HepG2 (cell line): ENCODE data around the gene ASNS. TPM values are rescaled to one million over a fixed set of nuclear protein-coding genes. Genes with fewer than 3 reads are reported as not detected.

Source experiments
- CENPX ChIP-seq: sonication (generic); formaldehyde crosslinking; IDR thresholded peaks from 2 replicates; pipeline ENCODE4 v1.9.0; 2021; ENCODE audit warnings: mild to moderate bottlenecking, missing genetic modification reagents, moderate library complexity
- DZIP1 ChIP-seq: sonication (generic); formaldehyde crosslinking; IDR thresholded peaks from 2 replicates; pipeline ENCODE4 v1.5.0; 2020; ENCODE audit warnings: mild to moderate bottlenecking, missing genetic modification reagents
- FOXK1 ChIP-seq: sonication (generic); formaldehyde crosslinking; IDR thresholded peaks from 2 replicates; pipeline ENCODE4 v1.4.0; 2020; ENCODE audit warnings: low read depth, missing genetic modification reagents, borderline replicate concordance
- FOXM1 ChIP-seq: sonication (generic); formaldehyde crosslinking; IDR thresholded peaks from 2 replicates; pipeline ENCODE4 v1.5.0; 2020; ENCODE audit warnings: missing genetic modification reagents
- FOXP1 ChIP-seq, 2 experiments: fragments of 450-650 bp in 1 of 2; IDR thresholded peaks; 2 replicates each; pipeline ENCODE4 v1.6.1; 2017 to 2018; ENCODE audit warnings: antibody characterized with exemption in 1 of 2
- GATA4 ChIP-seq: sonication (generic); IDR thresholded peaks from 2 replicates; pipeline ENCODE4 v1.6.1; 2016; ENCODE audit warnings: antibody characterized with exemption, low read depth, borderline replicate concordance
- GATAD1 ChIP-seq: IDR thresholded peaks from 2 replicates; pipeline ENCODE4 v1.6.1; 2016; ENCODE audit warnings: missing genetic modification reagents, missing compliant biosample characterization
- GTF3A ChIP-seq: sonication (generic); formaldehyde crosslinking; conservative IDR thresholded peaks from 2 replicates; pipeline ENCODE4 v1.4.0; 2020; ENCODE audit warnings: mild to moderate bottlenecking, missing genetic modification reagents
- MZF1 ChIP-seq: sonication (generic); formaldehyde crosslinking; IDR thresholded peaks from 2 replicates; pipeline ENCODE4 v1.8.1; 2023; ENCODE audit warnings: mild to moderate bottlenecking, missing genetic modification reagents, borderline replicate concordance
- RBM39 ChIP-seq: fragments of 200-400 bp; formaldehyde crosslinking; IDR thresholded peaks from one replicate; pipeline ENCODE4 v1.6.1; 2018; ENCODE audit warnings: antibody characterized with exemption, mild to moderate bottlenecking, low read depth, low read length; ENCODE audit not compliant: poor library complexity, severe bottlenecking
- RELA ChIP-seq: sonication (generic); formaldehyde crosslinking; IDR thresholded peaks from 2 replicates; pipeline ENCODE4 v1.4.0; 2020; ENCODE audit warnings: missing genetic modification reagents
- SOX6 ChIP-seq, 2 experiments: fragments of 450-650 bp in 1 of 2; sonication (generic) in 1 of 2; formaldehyde crosslinking in 1 of 2; IDR thresholded peaks; 2 replicates each; pipeline versions ENCODE4 v1.4.0 to v1.6.1; 2017 to 2020; ENCODE audit warnings: antibody characterized with exemption in 1 of 2, mild to moderate bottlenecking in 1 of 2, missing genetic modification reagents in 1 of 2
- SP1 ChIP-seq, 2 experiments: fragments of 450-650 bp in 1 of 2; sonication (generic) in 1 of 2; formaldehyde crosslinking in 1 of 2; IDR thresholded peaks; 2 replicates each; pipeline versions ENCODE4 v1.4.0 to v1.6.1; 2016 to 2020; ENCODE audit warnings: missing genetic modification reagents in 1 of 2
- SRY ChIP-seq: sonication (generic); formaldehyde crosslinking; IDR thresholded peaks from 2 replicates; pipeline ENCODE4 v1.8.0; 2022; ENCODE audit warnings: mild to moderate bottlenecking, missing genetic modification reagents
- TBP ChIP-seq: sonication (generic); formaldehyde crosslinking; IDR thresholded peaks from 2 replicates; pipeline ENCODE4 v1.5.0; 2020; ENCODE audit warnings: missing genetic modification reagents
- ZMYM4 ChIP-seq: sonication (generic); formaldehyde crosslinking; IDR thresholded peaks from 2 replicates; pipeline ENCODE4 v1.8.1; 2023; ENCODE audit warnings: mild to moderate bottlenecking, missing genetic modification reagents
- ZNF101 ChIP-seq: sonication (generic); formaldehyde crosslinking; IDR thresholded peaks from 2 replicates; pipeline ENCODE4 v1.4.0; 2020; ENCODE audit warnings: mild to moderate bottlenecking, low read depth, missing genetic modification reagents, borderline replicate concordance
- ZNF441 ChIP-seq: sonication (generic); formaldehyde crosslinking; IDR thresholded peaks from 2 replicates; pipeline ENCODE4 v1.7.0; 2021; ENCODE audit warnings: missing genetic modification reagents, borderline replicate concordance
- ZNF557 ChIP-seq: sonication (generic); formaldehyde crosslinking; IDR thresholded peaks from 2 replicates; pipeline ENCODE4 v1.4.0; 2020; ENCODE audit warnings: missing genetic modification reagents
- ZNF605 ChIP-seq: sonication (generic); formaldehyde crosslinking; IDR thresholded peaks from 2 replicates; pipeline ENCODE4 v1.8.0; 2022; ENCODE audit warnings: mild to moderate bottlenecking, missing genetic modification reagents
- ZNF713 ChIP-seq: sonication (generic); formaldehyde crosslinking; IDR thresholded peaks from 2 replicates; pipeline ENCODE4 v1.4.0; 2020; ENCODE audit warnings: mild to moderate bottlenecking, missing genetic modification reagents
- ZNF841 ChIP-seq: sonication (generic); formaldehyde crosslinking; IDR thresholded peaks from 2 replicates; pipeline ENCODE4 v1.8.1; 2023; ENCODE audit warnings: missing genetic modification reagents, borderline replicate concordance
- polyA plus RNA-seq, 8 experiments: library from polyadenylated mRNA; depleted of rRNA in 3 of 8; stranded (reverse) in 7 of 8; unstranded in 1 of 8; fragments of >200 nt; fragmentation: Illumina TruSeq in 4 of 8; extraction: Trizol in 4 of 8; gene quantifications; 2 replicates each; pipeline versions ENCODE4 v1.2.1 to v1.2.3, GENCODE V29; 2011 to 2016; ENCODE audit warnings: low read depth in 4 of 8, missing spikeins in 1 of 8, mixed read lengths in 1 of 8; ENCODE audit not compliant: insufficient read depth in 1 of 8
- total RNA-seq, 5 experiments: library from RNA; depleted of rRNA; stranded (reverse); fragments of >200 nt; fragmentation: Illumina TruSeq; extraction: Trizol; gene quantifications; 2 replicates each; pipeline ENCODE4 v1.2.3, GENCODE V29; 2016; ENCODE audit warnings: low read depth in 1 of 5

Gene ASNS
- total and polyA plus RNA-seq, 2 of the 13 experiments (the other 11 are each of a cell fraction or from before 2014, with no cell fraction given): 55.0 to 75.1 TPM

DNA sequence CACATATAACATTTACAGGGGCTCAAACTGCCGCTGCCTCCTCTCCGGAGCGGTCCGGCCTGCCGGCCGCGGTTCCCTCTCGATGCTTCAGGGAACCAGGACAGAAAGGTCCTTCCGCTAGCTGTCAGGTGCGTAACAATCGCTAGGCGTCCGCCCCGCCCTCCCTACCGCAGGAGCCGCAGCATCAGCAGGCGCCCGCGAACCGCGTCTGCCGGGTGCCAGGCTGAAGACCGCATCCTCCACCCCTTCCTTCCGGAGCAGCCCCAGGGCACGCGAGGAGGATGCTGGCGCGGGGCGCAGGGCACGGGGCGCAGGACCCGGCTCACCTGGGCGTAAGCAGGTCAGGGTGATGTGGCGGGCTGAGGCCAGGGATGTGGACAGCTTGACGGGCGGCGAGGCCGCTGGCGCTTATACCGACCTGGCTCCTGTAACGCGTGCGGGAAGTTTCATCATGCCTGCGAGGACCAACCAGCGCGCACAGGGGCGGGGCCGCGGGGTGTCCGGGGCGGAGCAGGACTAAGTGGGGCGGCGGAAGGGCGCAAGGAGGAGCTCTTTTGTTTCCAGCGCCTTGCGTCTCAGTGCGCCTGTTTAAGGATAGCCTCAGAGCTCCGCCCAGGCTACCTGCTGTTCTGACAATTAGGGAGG lies at the start of gene ASNS (continued):
- no peak for TF ChIP-seq RELA (CRISPR knock-in tag)
- TF ChIP-seq FOXM1: no peak
- TF ChIP-seq ZNF841: no peak
- peak; percentile 70; the same call in 1 of the 2 replicates for TF ChIP-seq MZF1 (CRISPR knock-in tag)
- peak; percentile 39; the same call in 1 of the 2 replicates for TF ChIP-seq ZNF605 (CRISPR knock-in tag)
- TF ChIP-seq ZNF441 (CRISPR knock-in tag): peak; percentile 72; the same call in 1 of the 2 replicates
- no peak for TF ChIP-seq CENPX (CRISPR knock-in tag)
- no peak for TF ChIP-seq TBP
- no peak for TF ChIP-seq FOXP1 (IDR thresholded peaks at IDR 0.05)
- TF ChIP-seq FOXP1 (CRISPR knock-in tag; IDR thresholded peaks at IDR 0.05): peak; percentile 17; the same call in 1 of the 2 replicates
- TF ChIP-seq ZNF101 (CRISPR knock-in tag): no peak
- 0 out of 2 replicates have a peak, but pooled peaks have one; percentile 46 for TF ChIP-seq DZIP1 (CRISPR knock-in tag)
- TF ChIP-seq GATAD1: peak; percentile 76; the same call in 1 of the 2 replicates
- TF ChIP-seq RBM39: peak; percentile 58
- no peak for TF ChIP-seq ZNF713 (CRISPR knock-in tag)
- TF ChIP-seq SRY (CRISPR knock-in tag): peak; percentile 81; the same call in 1 of the 2 replicates
- no peak for TF ChIP-seq ZNF557 (CRISPR knock-in tag)
- 0 out of 2 replicates have a peak, but pooled peaks have one; percentile 53 for TF ChIP-seq FOXK1
- TF ChIP-seq GTF3A (CRISPR knock-in tag): 0 out of 2 replicates have a peak, but pooled peaks have one; percentile 13
- no peak for TF ChIP-seq SOX6 (IDR thresholded peaks at IDR 0.05)
- TF ChIP-seq SOX6 (CRISPR knock-in tag; IDR thresholded peaks at IDR 0.05): peak; percentile 85
- 0 out of 2 replicates have a peak, but pooled peaks have one; percentile 28 for TF ChIP-seq GATA4
- TF ChIP-seq ZMYM4: peak; percentile 90
- no peak for TF ChIP-seq SP1 (IDR thresholded peaks at IDR 0.05)
- no peak; the same call in 1 of the 2 replicates for TF ChIP-seq SP1 (CRISPR knock-in tag; IDR thresholded peaks at IDR 0.05)
